ENCODE results near the gene COL9A3. TPM values are rescaled to one million over a fixed set of nuclear protein-coding genes. Genes with fewer than 3 reads are reported as not detected.

The COL9A3 gene
- polyA plus RNA-seq, 10 donors, result 6.2 to 21.9 (median 11.0) TPM

- DNase-seq, result peak in 1 of 3 donors; percentile 42
These were observed 6.2 kb downstream of the COL9A3 start for GRCh38 chr20:62822788-62823651.

GRCh38 chr20:62823688-62824475 lies 7.0 kb downstream of the COL9A3 start:
- DNase-seq, result peak in 1 of 3 donors; percentile 11

GRCh38 chr20:62824476-62825332 lies 7.9 kb downstream of the COL9A3 start:
- peak in 1 of 3 donors; percentile 68 for DNase-seq

GRCh38 chr20:62825333-62825985 lies 8.6 kb downstream of the COL9A3 start:
- peak in 1 of 3 donors; percentile 48 for DNase-seq

GRCh38 chr20:62825986-62826645 lies 9.3 kb downstream of the COL9A3 start:
- peak in 1 of 3 donors; percentile 21 for DNase-seq

GRCh38 chr20:62826646-62827310 lies 9.9 kb downstream of the COL9A3 start:
- no peak for DNase-seq

- no peak for DNase-seq
These were observed 10.6 kb downstream of the COL9A3 start for GRCh38 chr20:62827311-62828038.

DNA sequence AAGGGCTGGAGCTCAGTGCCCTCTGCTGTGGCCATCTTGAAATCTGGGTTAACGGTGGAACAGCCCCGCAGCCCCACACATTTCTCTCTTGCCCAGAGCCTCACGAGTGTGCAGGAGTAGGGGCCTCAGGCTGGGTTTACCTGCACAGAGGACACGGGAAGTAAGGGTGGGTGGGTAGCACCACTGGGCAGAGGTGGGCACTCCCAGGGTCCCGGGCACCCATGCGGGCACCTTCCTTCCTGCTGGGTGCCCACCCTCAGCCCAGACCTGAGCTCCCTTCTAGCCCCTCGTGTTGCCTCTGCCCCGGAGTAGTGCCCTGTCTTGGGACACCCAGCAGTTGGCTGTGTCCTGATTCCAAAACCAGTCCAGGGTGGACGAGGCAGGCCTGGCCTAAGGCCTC lies 11.2 kb downstream of the COL9A3 start:
- no peak for DNase-seq

DNA sequence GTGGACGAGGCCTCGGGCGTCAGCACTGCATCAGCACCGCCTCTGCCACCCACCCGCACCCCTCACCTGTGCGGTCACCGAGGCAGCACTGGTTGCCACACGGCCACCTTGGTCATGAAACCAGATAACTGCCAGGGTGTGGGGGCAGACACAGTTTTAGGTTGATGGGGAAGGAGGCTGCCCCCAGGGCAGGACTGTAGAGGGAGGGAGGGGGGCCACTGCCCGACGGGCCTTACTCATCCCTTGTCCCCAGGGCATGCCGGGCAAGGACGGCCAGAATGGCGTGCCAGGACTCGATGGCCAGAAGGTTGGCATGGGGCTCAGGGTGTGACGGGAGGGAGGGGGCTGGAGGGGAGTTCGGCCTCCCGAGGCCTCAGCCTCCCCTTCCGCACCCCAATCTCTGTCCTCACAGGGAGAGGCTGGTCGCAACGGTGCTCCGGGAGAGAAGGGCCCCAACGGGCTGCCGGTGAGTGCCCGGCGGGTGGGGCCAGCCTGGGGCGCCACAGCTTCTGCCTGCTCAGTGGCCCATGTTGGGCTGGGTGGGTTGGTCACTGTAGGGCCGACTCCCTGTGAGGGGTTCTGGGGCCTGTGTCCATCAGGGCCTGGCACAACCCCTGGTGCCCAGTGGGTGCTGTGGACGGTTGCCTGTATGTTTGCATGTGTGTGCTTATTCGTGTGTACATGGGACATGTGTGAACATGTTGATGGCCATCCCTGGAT lies 11.8 kb downstream of the COL9A3 start:
- DNase-seq, result no peak

DNA sequence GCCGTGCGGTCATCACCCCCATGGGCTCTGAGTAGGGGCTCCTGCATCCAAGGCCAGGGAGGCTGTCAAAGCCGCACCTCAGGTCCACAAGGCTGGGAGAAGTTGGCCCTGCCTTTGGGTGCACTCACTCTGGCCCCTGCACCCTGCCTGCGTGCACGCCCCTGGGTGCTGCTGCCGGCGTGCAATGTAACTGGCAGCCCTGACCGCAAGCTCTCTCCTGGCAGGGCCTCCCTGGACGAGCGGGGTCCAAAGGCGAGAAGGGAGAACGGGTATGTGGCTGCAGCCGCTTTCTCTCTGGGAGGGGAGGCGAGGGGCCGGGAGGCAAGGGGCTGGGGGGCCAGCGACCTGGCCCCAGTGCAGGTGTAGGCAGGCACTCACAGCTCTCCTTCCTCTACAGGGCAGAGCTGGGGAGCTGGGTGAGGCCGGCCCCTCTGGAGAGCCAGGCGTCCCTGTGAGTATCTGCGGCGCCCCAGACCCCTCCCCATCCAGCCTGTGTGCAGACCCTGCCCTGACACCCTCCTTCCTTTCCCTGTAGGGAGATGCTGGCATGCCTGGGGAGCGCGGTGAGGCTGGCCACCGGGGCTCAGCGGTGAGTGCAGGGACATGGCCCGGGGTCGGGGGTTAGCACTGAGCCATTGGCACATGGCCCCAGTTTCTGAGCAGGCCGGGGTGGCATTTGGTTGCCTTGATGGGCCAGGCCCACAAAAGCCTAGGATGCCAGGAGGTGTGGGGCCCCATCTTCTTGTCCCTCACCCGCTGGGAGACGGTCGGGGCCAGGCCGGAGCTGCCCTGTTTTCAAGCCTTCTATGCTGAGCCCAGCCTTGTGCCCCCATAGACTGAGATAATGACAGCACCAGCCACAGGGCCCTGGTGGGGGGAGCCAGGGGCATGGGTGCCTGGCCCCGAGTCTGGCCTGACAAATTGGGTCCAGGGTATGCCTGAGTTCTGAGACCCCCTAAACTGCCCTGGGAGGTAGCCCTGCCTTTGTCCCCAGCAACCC lies 12.7 kb downstream of the COL9A3 start:
- DNase-seq, result no peak

DNA sequence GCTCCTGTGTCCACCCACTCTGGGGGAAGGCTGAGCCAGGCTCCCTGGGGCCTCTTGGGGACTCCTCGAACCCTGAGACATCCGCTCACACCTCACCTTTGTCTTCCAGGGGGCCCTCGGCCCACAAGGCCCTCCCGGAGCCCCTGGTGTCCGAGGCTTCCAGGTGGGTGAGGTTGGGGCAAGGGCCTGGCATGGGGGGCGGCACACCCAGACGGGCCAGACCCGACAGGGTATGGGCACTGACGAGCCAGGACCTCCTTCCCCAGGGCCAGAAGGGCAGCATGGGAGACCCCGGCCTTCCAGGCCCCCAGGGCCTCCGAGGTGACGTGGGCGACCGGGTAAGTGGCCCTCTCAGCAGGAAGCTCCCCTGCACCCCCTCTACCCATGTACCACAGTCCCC lies 13.4 kb downstream of the COL9A3 start:
- DNase-seq, result no peak

- DNase-seq, result peak in 1 of 3 donors; percentile 19
These were observed 14.0 kb downstream of the COL9A3 start for GRCh38 chr20:62830821-62831220.

DNA sequence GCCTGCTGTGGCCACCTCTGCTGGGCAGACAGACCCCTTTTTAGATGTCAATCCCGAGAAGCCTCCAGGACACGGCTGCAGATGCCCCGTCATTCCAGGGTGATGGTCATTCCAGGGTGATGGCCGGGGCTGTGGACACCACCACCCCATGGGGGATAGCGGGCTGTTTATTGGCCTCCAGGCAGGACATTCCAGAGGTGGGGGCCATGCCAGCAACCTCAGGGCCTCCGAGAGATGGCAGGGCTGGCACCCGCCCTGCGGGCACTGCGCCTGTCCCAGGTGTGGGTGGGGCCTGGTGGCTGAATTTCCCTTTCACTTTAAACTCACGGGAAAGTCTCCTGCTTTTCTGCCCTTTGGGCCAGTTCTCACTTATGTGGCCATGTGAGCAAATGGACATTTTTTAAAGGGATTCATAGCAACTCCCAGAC lies 14.5 kb downstream of the COL9A3 start:
- no peak for DNase-seq

GRCh38 chr20:62831854-62832211 lies 15.0 kb downstream of the COL9A3 start:
- no peak for DNase-seq

GRCh38 chr20:62832212-62832922 lies 15.5 kb downstream of the COL9A3 start:
- DNase-seq, result peak in 1 of 3 donors; percentile 60

DNA sequence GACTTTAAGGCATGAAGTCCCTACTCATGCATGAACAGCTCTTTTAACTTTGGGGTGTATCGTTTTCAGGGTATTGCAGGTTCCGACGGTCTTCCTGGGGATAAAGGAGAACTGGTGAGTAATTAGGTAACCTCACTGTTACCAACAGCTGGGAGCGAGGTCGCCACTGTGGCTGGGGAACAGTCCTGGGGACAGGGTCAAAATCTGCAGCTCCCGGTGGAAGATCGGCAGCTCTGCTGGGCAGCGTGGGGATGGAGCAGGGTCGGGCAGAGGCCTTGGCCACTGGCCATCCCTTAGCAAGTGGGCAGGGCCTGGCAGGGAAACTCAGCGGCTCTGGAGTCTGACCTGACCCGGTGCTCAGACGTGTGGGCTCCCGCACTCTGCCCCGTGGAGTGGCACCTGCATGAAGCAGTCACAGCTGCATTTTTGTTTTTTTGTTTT lies 16.1 kb downstream of the COL9A3 start:
- no peak for DNase-seq

Data from muscle of back (tissue), 11 donors.